GM23338 (cell line): Measurements from ENCODE around the gene SLC7A10. TPM values are rescaled to one million over a fixed set of nuclear protein-coding genes. Genes with fewer than 3 reads are reported as not detected.

ENCODE experiments used
- ATAC-seq: fragments of 200-7000 bp; cut with Tn5 transposase; 3 replicates; pipeline ENCODE4 v1.9.1; 2020
- DNase-seq: peaks from one replicate; pipeline ENCODE4 v3.0.0-alpha.2; 2015; ENCODE audit warnings: low spot score
- H2AFZ ChIP-seq: fragments of 200-600 bp; sonication (generic); 2 replicates; pipeline ENCODE4 v1.8.0; 2016; ENCODE audit warnings: antibody characterized with exemption, mild to moderate bottlenecking, moderate library complexity
- H3F3A ChIP-seq: fragments of 200-600 bp; sonication (generic); replicated peaks from 2 replicates; pipeline ENCODE4 v1.8.0; 2017; ENCODE audit warnings: antibody characterized with exemption, mixed run types, low read depth
- H3K27ac ChIP-seq: fragments of 200-600 bp; sonication (generic); 2 replicates; pipeline ENCODE4 v1.6.1; 2016; ENCODE audit warnings: low read depth
- H3K27me3 ChIP-seq: fragments of 200-600 bp; sonication (generic); 2 replicates; pipeline ENCODE4 v1.8.0; 2016; ENCODE audit warnings: mild to moderate bottlenecking, mixed run types, moderate library complexity; ENCODE audit not compliant: insufficient read depth
- H3K36me3 ChIP-seq: fragments of 200-600 bp; sonication (generic); 2 replicates; pipeline ENCODE4 v1.8.0; 2016; ENCODE audit warnings: mild to moderate bottlenecking; ENCODE audit not compliant: insufficient read depth
- H3K4me1 ChIP-seq: fragments of 200-600 bp; sonication (generic); 2 replicates; pipeline ENCODE4 v1.8.0; 2016; ENCODE audit warnings: mild to moderate bottlenecking, moderate library complexity; ENCODE audit not compliant: insufficient read depth
- H3K4me2 ChIP-seq: fragments of 200-600 bp; sonication (generic); 2 replicates; pipeline ENCODE4 v1.7.1; 2017; ENCODE audit warnings: mixed run types
- H3K4me3 ChIP-seq: fragments of 200-600 bp; sonication (generic); 2 replicates; pipeline ENCODE4 v1.6.1; 2016; ENCODE audit warnings: mixed run types
- H3K79me2 ChIP-seq: fragments of 200-600 bp; sonication (generic); replicated peaks from 2 replicates; pipeline ENCODE4 v1.8.0; 2017; ENCODE audit warnings: mild to moderate bottlenecking; ENCODE audit not compliant: insufficient read depth
- H3K9me2 ChIP-seq: fragments of 200-600 bp; sonication (generic); 2 replicates; pipeline ENCODE4 v1.8.0; 2017; ENCODE audit not compliant: insufficient read depth
- H4K20me1 ChIP-seq: fragments of 200-600 bp; sonication (generic); replicated peaks from 2 replicates; pipeline ENCODE4 v1.8.0; 2017; ENCODE audit warnings: mild to moderate bottlenecking; ENCODE audit not compliant: insufficient read depth
- H3K27ac Mint-ChIP-seq: 2 replicates; pipeline ENCODE4 v1.8.0; 2020; ENCODE audit warnings: inconsistent platforms, mild to moderate bottlenecking, moderate library complexity, mixed read lengths
- H3K27me3 Mint-ChIP-seq: 3 replicates; pipeline ENCODE4 v1.8.0; 2022; ENCODE audit warnings: low read depth, mild to moderate bottlenecking, moderate library complexity, mixed read lengths, inconsistent platforms; ENCODE audit not compliant: insufficient read depth, poor library complexity
- H3K36me3 Mint-ChIP-seq: 3 replicates; pipeline ENCODE4 v1.8.0; 2021; ENCODE audit warnings: low read depth, mild to moderate bottlenecking, inconsistent platforms, moderate library complexity, mixed read lengths
- H3K4me1 Mint-ChIP-seq: 3 replicates; pipeline ENCODE4 v1.8.0; 2020; ENCODE audit warnings: mild to moderate bottlenecking, inconsistent platforms, mixed read lengths
- H3K4me3 Mint-ChIP-seq: 3 replicates; pipeline ENCODE4 v1.8.0; 2021; ENCODE audit warnings: moderate library complexity, mild to moderate bottlenecking, inconsistent platforms, mixed read lengths
- H3K9me3 Mint-ChIP-seq: 3 replicates; pipeline ENCODE4 v1.8.0; 2020; ENCODE audit warnings: moderate library complexity, mild to moderate bottlenecking, inconsistent platforms, mixed read lengths
- CREB1 ChIP-seq: fragments of 250-450 bp; sonication (Bioruptor Pico); IDR thresholded peaks from 2 replicates; pipeline ENCODE4 v1.5.0; 2020; ENCODE audit warnings: low read depth, mild to moderate bottlenecking, moderate library complexity
- EZH2 ChIP-seq: fragments of 200-600 bp; sonication (generic); IDR thresholded peaks from one replicate; pipeline ENCODE4 v1.8.0; 2017; ENCODE audit warnings: antibody characterized with exemption, mild to moderate bottlenecking, low read depth; ENCODE audit not compliant: unreplicated experiment
- EZH2phosphoT487 ChIP-seq: fragments of 200-600 bp; sonication (generic); IDR thresholded peaks from one replicate; pipeline ENCODE4 v1.8.1; 2018; ENCODE audit warnings: antibody characterized with exemption; ENCODE audit not compliant: unreplicated experiment
- NANOG ChIP-seq: IDR thresholded peaks from 2 replicates; pipeline ENCODE4 v1.6.1; 2016; ENCODE audit warnings: antibody characterized with exemption, borderline replicate concordance
- POLR2AphosphoS5 ChIP-seq: IDR thresholded peaks from 2 replicates; pipeline ENCODE4 v1.6.1; 2016; ENCODE audit warnings: antibody characterized with exemption, low read depth
- STAT1 ChIP-seq: IDR thresholded peaks from one replicate; pipeline ENCODE4 v1.6.1; 2016; ENCODE audit warnings: antibody characterized with exemption; ENCODE audit not compliant: unreplicated experiment
- ZNF114 ChIP-seq: fragments of 250-450 bp; sonication (Bioruptor Pico); IDR thresholded peaks from 2 replicates; pipeline ENCODE4 v1.5.0; 2020; ENCODE audit warnings: mild to moderate bottlenecking, moderate library complexity
- ZNF331 ChIP-seq: fragments of 250-450 bp; sonication (Bioruptor Pico); IDR thresholded peaks from 2 replicates; pipeline ENCODE4 v1.5.0; 2020; ENCODE audit warnings: low read depth, mild to moderate bottlenecking, moderate library complexity
- ZNF462 ChIP-seq: fragments of 250-450 bp; sonication (Bioruptor Pico); IDR thresholded peaks from 2 replicates; pipeline ENCODE4 v1.5.0; 2020; ENCODE audit warnings: mild to moderate bottlenecking, moderate library complexity
- polyA plus RNA-seq: library from polyadenylated mRNA; unstranded; fragments of >200 nt; fragmentation: Nextera tagmentation; extraction: Ambion mirVana; gene quantifications from 2 replicates; pipeline ENCODE4 v1.2.1, GENCODE V29; 2016
- total RNA-seq: library from RNA; depleted of rRNA; stranded (reverse); fragments of >200 nt; shearing (Covaris generic); gene quantifications from 2 replicates; pipeline ENCODE4 v1.2.3, GENCODE V29; 2014
- TF ChIP-seq, protein P1 (sequence below), 2 experiments: fragments of 200-600 bp in 1 of 2; sonication (generic) in 1 of 2; conservative IDR thresholded peaks; 2 replicates each; pipeline versions ENCODE4 v1.5.1 to v1.6.1; 2016 to 2017; ENCODE audit warnings: antibody characterized with exemption in 2 of 2, low read depth in 2 of 2, mild to moderate bottlenecking in 2 of 2, moderate library complexity in 1 of 2
- TF ChIP-seq, protein P2 (sequence below): IDR thresholded peaks from one replicate; pipeline ENCODE4 v1.6.1; 2018; ENCODE audit warnings: antibody characterized with exemption; ENCODE audit not compliant: unreplicated experiment

The SLC7A10 gene
- total and polyA plus RNA-seq, 2 experiments from 2014 or later = 3.3 to 6.3 TPM

DNA sequence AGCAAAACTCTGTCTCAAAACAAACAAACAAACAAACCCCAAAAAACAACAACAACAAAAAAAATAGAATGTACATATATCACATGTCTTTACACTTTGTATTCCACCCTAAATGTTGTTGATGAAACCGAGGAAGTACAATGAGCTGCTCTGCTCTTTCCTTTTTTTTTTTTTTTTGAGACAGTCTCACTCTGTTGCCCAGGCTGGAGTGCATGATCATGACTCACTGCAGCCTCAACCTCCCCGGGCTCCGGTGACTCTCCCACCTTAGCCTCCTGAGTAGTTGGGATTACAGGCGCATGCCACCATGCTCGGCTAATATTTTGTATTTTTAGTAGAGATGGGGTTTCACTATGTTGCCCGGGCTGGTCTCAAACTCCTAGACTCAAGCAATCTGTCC, 62.2 kb downstream of the SLC7A10 start:
- DNase-seq = no peak
- Mint-ChIP-seq H3K9me3 (peaks cover 39% of the 10 kb centered on the region), H3K4me3 (no peak overlapping the region), H3K4me1 (no peaks in the 10 kb centered on the region), H3K36me3 (peaks cover 12% of the 10 kb centered on the region), H3K27me3 (peaks cover 1% of the 10 kb centered on the region), H3K27ac (no peak overlapping the region)
- H3K79me2 ChIP-seq = no peaks in the 10 kb centered on the region
- no peak for ATAC-seq
- TF ChIP-seq, protein P1, sequence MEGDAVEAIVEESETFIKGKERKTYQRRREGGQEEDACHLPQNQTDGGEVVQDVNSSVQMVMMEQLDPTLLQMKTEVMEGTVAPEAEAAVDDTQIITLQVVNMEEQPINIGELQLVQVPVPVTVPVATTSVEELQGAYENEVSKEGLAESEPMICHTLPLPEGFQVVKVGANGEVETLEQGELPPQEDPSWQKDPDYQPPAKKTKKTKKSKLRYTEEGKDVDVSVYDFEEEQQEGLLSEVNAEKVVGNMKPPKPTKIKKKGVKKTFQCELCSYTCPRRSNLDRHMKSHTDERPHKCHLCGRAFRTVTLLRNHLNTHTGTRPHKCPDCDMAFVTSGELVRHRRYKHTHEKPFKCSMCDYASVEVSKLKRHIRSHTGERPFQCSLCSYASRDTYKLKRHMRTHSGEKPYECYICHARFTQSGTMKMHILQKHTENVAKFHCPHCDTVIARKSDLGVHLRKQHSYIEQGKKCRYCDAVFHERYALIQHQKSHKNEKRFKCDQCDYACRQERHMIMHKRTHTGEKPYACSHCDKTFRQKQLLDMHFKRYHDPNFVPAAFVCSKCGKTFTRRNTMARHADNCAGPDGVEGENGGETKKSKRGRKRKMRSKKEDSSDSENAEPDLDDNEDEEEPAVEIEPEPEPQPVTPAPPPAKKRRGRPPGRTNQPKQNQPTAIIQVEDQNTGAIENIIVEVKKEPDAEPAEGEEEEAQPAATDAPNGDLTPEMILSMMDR (conservative IDR thresholded peaks at IDR 0.05; ENCODE audit: low read depth in 2 of 2) = no peak
- TF ChIP-seq NANOG (no peak), POLR2AphosphoS5 (no peak), ZNF331 (CRISPR knock-in tag) (no peak)
- no peaks in the 10 kb centered on the region for H3K27me3 ChIP-seq
- H3K4me2 ChIP-seq = no peak overlapping the region
- H3K27ac ChIP-seq = no peak overlapping the region
- H3K9me2 ChIP-seq = no peaks in the 10 kb centered on the region
- H3K36me3 ChIP-seq = no peaks in the 10 kb centered on the region
- H3F3A ChIP-seq = no peaks in the 10 kb centered on the region
- no peaks in the 10 kb centered on the region for H4K20me1 ChIP-seq
- H3K4me3 ChIP-seq = no peak overlapping the region
- no peaks in the 10 kb centered on the region for H3K4me1 ChIP-seq
- H2AFZ ChIP-seq = no peak overlapping the region

- H3K4me1 Mint-ChIP-seq = no peaks in the 10 kb centered on the region
- H3K27ac ChIP-seq = no peak overlapping the region
- H3K4me2 ChIP-seq = no peak overlapping the region
- no peaks in the 10 kb centered on the region for H3K27me3 ChIP-seq
- H3K27ac Mint-ChIP-seq = no peak overlapping the region
- no peaks in the 10 kb centered on the region for H3K79me2 ChIP-seq
- no peak overlapping the region for H3K4me3 ChIP-seq
- peaks cover 23% of the 10 kb centered on the region for H3K9me3 Mint-ChIP-seq
- H2AFZ ChIP-seq = no peak overlapping the region
- ATAC-seq = no peak
- DNase-seq = no peak
- H3K36me3 ChIP-seq = no peaks in the 10 kb centered on the region
- peaks cover 6% of the 10 kb centered on the region for H3K36me3 Mint-ChIP-seq
- H3K4me3 Mint-ChIP-seq = no peak overlapping the region
- no peaks in the 10 kb centered on the region for H4K20me1 ChIP-seq
- no peaks in the 10 kb centered on the region for H3K4me1 ChIP-seq
- H3F3A ChIP-seq = no peaks in the 10 kb centered on the region
- peaks cover 1% of the 10 kb centered on the region for H3K27me3 Mint-ChIP-seq
- no peaks in the 10 kb centered on the region for H3K9me2 ChIP-seq
- TF ChIP-seq ZNF331 (CRISPR knock-in tag) (no peak), EZH2phosphoT487 (no peak), EZH2 (no peak), POLR2AphosphoS5 (no peak), STAT1 (no peak), CREB1 (CRISPR knock-in tag) (no peak), ZNF114 (CRISPR knock-in tag) (no peak), ZNF462 (CRISPR knock-in tag) (no peak)
- TF ChIP-seq, protein P2, sequence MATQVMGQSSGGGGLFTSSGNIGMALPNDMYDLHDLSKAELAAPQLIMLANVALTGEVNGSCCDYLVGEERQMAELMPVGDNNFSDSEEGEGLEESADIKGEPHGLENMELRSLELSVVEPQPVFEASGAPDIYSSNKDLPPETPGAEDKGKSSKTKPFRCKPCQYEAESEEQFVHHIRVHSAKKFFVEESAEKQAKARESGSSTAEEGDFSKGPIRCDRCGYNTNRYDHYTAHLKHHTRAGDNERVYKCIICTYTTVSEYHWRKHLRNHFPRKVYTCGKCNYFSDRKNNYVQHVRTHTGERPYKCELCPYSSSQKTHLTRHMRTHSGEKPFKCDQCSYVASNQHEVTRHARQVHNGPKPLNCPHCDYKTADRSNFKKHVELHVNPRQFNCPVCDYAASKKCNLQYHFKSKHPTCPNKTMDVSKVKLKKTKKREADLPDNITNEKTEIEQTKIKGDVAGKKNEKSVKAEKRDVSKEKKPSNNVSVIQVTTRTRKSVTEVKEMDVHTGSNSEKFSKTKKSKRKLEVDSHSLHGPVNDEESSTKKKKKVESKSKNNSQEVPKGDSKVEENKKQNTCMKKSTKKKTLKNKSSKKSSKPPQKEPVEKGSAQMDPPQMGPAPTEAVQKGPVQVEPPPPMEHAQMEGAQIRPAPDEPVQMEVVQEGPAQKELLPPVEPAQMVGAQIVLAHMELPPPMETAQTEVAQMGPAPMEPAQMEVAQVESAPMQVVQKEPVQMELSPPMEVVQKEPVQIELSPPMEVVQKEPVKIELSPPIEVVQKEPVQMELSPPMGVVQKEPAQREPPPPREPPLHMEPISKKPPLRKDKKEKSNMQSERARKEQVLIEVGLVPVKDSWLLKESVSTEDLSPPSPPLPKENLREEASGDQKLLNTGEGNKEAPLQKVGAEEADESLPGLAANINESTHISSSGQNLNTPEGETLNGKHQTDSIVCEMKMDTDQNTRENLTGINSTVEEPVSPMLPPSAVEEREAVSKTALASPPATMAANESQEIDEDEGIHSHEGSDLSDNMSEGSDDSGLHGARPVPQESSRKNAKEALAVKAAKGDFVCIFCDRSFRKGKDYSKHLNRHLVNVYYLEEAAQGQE = no peak
Observed at GRCh38 chr19:33161201-33161600, 64.4 kb downstream of the SLC7A10 start.
